ENCODE measurements around the gene JPH3. TPM values are rescaled to one million over a fixed set of nuclear protein-coding genes. Genes with fewer than 3 reads are reported as not detected.

JPH3 gene
- total and polyA plus RNA-seq, 12 donors = 0.06 to 0.79 (median 0.10) TPM; not detected in 6

GRCh38 chr16:87613961-87614360, 11.7 kb downstream of the JPH3 start:
- DNase-seq (no peak), ATAC-seq (no peak)
- Histone ChIP-seq H3K4me3 (no peak overlapping the region), H3K27me3 (peaks cover 0 to 41% (median 33%) of the 10 kb centered on the region in 7 donors), H3K4me1 (no peaks in the 10 kb centered on the region), H3K9me3 (no peaks in the 10 kb centered on the region), H3K36me3 (no peaks in the 10 kb centered on the region), H3K27ac (no peak overlapping the region)
- intact Hi-C loops (cut with DNase I) = loop anchor here in 1 of 10 donors (1.0 kb wide), 1 partner anchor 25 kb away; no protein-coding TSS in a partner anchor
- no peak for TF ChIP-seq CTCF (IDR thresholded peaks at IDR 0.05)
- WGBS, 2 donors = 76 to 82% methylated on average over 10 of the region's 10 CpGs

- WGBS, 2 donors = 75 to 79% methylated on average over 19 of the region's 19 CpGs
- DNase-seq (no peak), ATAC-seq (peak in 1 of 8 donors; percentile 18)
- H3K27me3 ChIP-seq = peaks cover 0 to 49% (median 33%) of the 10 kb centered on the region in 7 donors
- H3K9me3 ChIP-seq = no peaks in the 10 kb centered on the region
- no peak for TF ChIP-seq CTCF (IDR thresholded peaks at IDR 0.05)
- H3K4me3 ChIP-seq = no peak overlapping the region
- intact Hi-C loops (cut with DNase I) = no loop called here
- H3K36me3 ChIP-seq = no peaks in the 10 kb centered on the region
- no peak overlapping the region for H3K27ac ChIP-seq
- H3K4me1 ChIP-seq = no peaks in the 10 kb centered on the region
These were observed 13.3 kb downstream of the JPH3 start for GRCh38 chr16:87615621-87616041.

- DNase-seq (no peak), ATAC-seq (no peak)
- intact Hi-C loops (cut with DNase I) = no loop called here
- no peak overlapping the region for H3K4me3 ChIP-seq
- H3K9me3 ChIP-seq = no peaks in the 10 kb centered on the region
- TF ChIP-seq CTCF (IDR thresholded peaks at IDR 0.05) = no peak
- no peaks in the 10 kb centered on the region for H3K4me1 ChIP-seq
- no peaks in the 10 kb centered on the region for H3K36me3 ChIP-seq
- no peak overlapping the region for H3K27ac ChIP-seq
- peaks cover 0 to 52% (median 41%) of the 10 kb centered on the region in 7 donors for H3K27me3 ChIP-seq
- 75 to 81% methylated on average over 17 of the region's 17 CpGs for WGBS, 2 donors
These were observed 14.2 kb downstream of the JPH3 start for GRCh38 chr16:87616556-87616955.

GRCh38 chr16:87618216-87618615, 15.9 kb downstream of the JPH3 start:
- TF ChIP-seq CTCF (IDR thresholded peaks at IDR 0.05) = no peak
- Histone ChIP-seq H3K27ac (no peak overlapping the region), H3K27me3 (peaks cover 0 to 54% (median 43%) of the 10 kb centered on the region in 7 donors), H3K4me3 (no peak overlapping the region), H3K4me1 (no peaks in the 10 kb centered on the region), H3K36me3 (no peaks in the 10 kb centered on the region), H3K9me3 (no peaks in the 10 kb centered on the region)
- DNase-seq (no peak), ATAC-seq (no peak)
- intact Hi-C loops (cut with DNase I) = no loop called here
- 71 to 76% methylated on average over 12 of the region's 12 CpGs for WGBS, 2 donors

Measured in heart right ventricle (tissue), 16 donors.